Cardiac muscle cell (in vitro differentiated cells and primary cell): Measurements from ENCODE around the gene RBBP6. TPM values are rescaled to one million over a fixed set of nuclear protein-coding genes. Genes with fewer than 3 reads are reported as not detected.

Source experiments
- DNase-seq, 2 donors: peaks; one replicate each; pipeline versions ENCODE4 v3.0.0 to v3.0.0-alpha.2; 2010 to 2017; ENCODE audit warnings: low read depth in 1 of 2, low spot score in 1 of 2
- H3K27ac ChIP-seq: fragments of 200-600 bp; sonication (generic); 2 replicates; pipeline ENCODE4 v1.5.1; 2016
- H3K27me3 ChIP-seq: fragments of 200-600 bp; sonication (generic); 2 replicates; pipeline ENCODE4 v1.6.0; 2016; ENCODE audit warnings: control low read depth
- H3K36me3 ChIP-seq: fragments of 200-600 bp; sonication (generic); 2 replicates; pipeline ENCODE4 v1.5.1; 2016; ENCODE audit warnings: control low read depth
- H3K4me1 ChIP-seq: fragments of 200-600 bp; sonication (generic); 2 replicates; pipeline ENCODE4 v1.8.1; 2017; ENCODE audit warnings: low read depth, mild to moderate bottlenecking, mixed run types
- H3K4me3 ChIP-seq: fragments of 200-600 bp; sonication (generic); 2 replicates; pipeline ENCODE4 v1.5.1; 2016; ENCODE audit warnings: mild to moderate bottlenecking
- H3K9me3 ChIP-seq: fragments of 200-600 bp; sonication (generic); 2 replicates; pipeline ENCODE4 v1.5.1; 2017; ENCODE audit warnings: low read depth, mild to moderate bottlenecking, control low read depth
- polyA plus RNA-seq: library from polyadenylated mRNA; unstranded; fragments of >200 nt; fragmentation: Nextera tagmentation; extraction: Ambion mirVana; gene quantifications from 2 replicates; pipeline ENCODE4 v1.2.1, GENCODE V29; 2016
- total RNA-seq: library from RNA; depleted of rRNA; stranded (reverse); fragments of >200 nt; gene quantifications from 2 replicates; pipeline ENCODE4 v1.2.3, GENCODE V29; 2016
- TF ChIP-seq, protein P1 (sequence below): IDR thresholded peaks from 2 replicates; pipeline ENCODE4 v1.5.1; 2012; ENCODE audit warnings: low read depth, mild to moderate bottlenecking, low read length

Gene RBBP6
- total and polyA plus RNA-seq, 2 experiments from 2014 or later: 82.5 to 145 TPM

DNA sequence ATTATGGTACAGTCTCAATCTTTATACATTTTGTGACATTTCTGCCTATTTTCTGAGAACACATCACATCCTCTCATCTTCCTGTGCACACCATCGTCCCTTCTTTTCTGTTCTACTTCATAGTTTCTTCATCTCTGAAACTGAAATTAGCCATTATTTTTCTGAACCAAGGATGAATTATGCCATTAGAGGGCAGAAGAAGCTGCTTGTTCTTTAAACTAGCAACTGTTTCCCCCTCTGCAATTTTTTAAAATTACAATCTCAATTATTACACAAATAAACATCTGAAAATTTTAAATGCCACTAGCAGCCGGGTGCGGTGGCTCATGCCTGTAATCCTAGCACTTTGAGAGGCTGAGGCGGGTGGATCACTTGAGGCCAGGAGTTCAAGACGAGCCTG is 41.3 kb downstream of the RBBP6 start:
- Histone ChIP-seq H3K27me3 (no peaks in the 10 kb centered on the region), H3K27ac (no peak overlapping the region), H3K4me3 (no peak overlapping the region), H3K4me1 (peaks cover 4% of the 10 kb centered on the region), H3K36me3 (no peaks in the 10 kb centered on the region), H3K9me3 (no peaks in the 10 kb centered on the region)
- TF ChIP-seq, protein P1, sequence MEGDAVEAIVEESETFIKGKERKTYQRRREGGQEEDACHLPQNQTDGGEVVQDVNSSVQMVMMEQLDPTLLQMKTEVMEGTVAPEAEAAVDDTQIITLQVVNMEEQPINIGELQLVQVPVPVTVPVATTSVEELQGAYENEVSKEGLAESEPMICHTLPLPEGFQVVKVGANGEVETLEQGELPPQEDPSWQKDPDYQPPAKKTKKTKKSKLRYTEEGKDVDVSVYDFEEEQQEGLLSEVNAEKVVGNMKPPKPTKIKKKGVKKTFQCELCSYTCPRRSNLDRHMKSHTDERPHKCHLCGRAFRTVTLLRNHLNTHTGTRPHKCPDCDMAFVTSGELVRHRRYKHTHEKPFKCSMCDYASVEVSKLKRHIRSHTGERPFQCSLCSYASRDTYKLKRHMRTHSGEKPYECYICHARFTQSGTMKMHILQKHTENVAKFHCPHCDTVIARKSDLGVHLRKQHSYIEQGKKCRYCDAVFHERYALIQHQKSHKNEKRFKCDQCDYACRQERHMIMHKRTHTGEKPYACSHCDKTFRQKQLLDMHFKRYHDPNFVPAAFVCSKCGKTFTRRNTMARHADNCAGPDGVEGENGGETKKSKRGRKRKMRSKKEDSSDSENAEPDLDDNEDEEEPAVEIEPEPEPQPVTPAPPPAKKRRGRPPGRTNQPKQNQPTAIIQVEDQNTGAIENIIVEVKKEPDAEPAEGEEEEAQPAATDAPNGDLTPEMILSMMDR: peak; percentile 54
- DNase-seq: peak in 1 of 2 donors; percentile 55

DNA sequence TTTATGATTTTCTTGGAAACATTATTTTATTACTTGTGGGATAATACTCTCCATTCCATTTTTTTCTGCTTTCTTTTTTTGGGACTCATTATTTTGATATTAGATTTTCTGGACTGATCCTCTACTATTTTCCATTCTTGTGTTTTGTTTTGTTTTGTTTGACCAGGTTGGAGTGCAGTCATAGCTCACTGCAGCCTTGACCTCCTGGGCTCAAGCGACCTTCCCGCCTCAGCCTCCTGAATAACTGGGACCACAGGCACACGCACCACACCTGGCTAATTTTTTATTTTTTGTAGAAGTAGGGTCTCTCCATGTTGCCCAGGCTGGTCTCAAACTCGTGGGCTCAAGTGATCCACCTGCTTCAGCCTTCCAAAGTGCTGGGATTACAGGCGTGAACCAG is 44.1 kb downstream of the RBBP6 start:
- DNase-seq: no peak
- Histone ChIP-seq H3K4me1 (peaks cover 4% of the 10 kb centered on the region), H3K36me3 (no peaks in the 10 kb centered on the region)

DNA sequence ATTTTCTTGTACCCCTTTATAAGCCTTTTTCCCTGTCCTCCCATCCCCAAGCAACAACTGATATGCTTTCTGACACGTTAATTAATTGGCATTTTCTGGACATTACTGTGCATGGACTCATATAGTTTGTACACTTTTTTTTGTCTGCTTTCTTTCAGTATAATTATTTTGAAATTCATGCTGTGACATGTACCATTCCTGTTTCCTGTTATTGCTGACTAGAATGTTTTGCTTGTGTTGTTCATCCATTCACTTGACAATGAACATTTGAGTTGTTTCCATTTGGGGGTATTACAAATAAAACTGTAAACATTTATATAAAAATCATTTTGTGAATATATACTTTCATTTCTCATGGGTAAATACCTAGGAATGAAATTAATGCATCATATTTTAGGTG is 50.6 kb downstream of the RBBP6 start:
- no peak for DNase-seq
- H3K27me3 ChIP-seq: no peaks in the 10 kb centered on the region
- no peaks in the 10 kb centered on the region for H3K4me1 ChIP-seq
- TF ChIP-seq, protein P1: no peak
- no peak overlapping the region for H3K27ac ChIP-seq
- no peaks in the 10 kb centered on the region for H3K9me3 ChIP-seq
- H3K4me3 ChIP-seq: no peak overlapping the region
- H3K36me3 ChIP-seq: no peaks in the 10 kb centered on the region

More for the DNA sequence above, 44.1 kb downstream of the RBBP6 start:
- Histone ChIP-seq H3K27ac (no peak overlapping the region), H3K27me3 (no peaks in the 10 kb centered on the region), H3K9me3 (no peaks in the 10 kb centered on the region), H3K4me3 (no peak overlapping the region)
- TF ChIP-seq, protein P1: no peak

GRCh38 chr16:24598777-24599437 is 59.5 kb downstream of the RBBP6 start:
- H3K4me3 ChIP-seq: no peak overlapping the region
- no peak for DNase-seq

DNA sequence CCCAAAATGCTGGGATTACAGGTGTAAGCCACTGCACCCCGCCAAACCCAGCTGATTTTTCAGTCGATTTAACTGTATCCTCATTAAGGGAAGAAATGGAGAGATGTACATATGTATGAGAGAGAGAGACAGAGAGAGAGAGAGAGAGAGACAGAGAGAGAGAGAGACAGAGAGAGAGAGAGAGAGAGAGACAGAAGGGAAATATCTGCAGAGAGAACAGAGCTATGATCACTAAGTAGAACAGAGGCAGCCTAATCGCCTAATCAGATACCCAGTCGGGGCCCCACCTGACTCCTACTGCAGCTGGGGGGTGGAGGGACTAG is 70.0 kb downstream of the RBBP6 start:
- no peaks in the 10 kb centered on the region for H3K9me3 ChIP-seq
- H3K27ac ChIP-seq: no peak overlapping the region
- H3K27me3 ChIP-seq: peaks cover 37% of the 10 kb centered on the region
- H3K36me3 ChIP-seq: no peaks in the 10 kb centered on the region
- no peak for DNase-seq
- TF ChIP-seq, protein P1: no peak
- peaks cover 5% of the 10 kb centered on the region for H3K4me1 ChIP-seq
- H3K4me3 ChIP-seq: peak overlapping the region; percentile 28

More at GRCh38 chr16:24598777-24599437, 59.5 kb downstream of the RBBP6 start:
- no peak overlapping the region for H3K27ac ChIP-seq
- H3K36me3 ChIP-seq: no peaks in the 10 kb centered on the region
- H3K27me3 ChIP-seq: no peaks in the 10 kb centered on the region
- no peaks in the 10 kb centered on the region for H3K9me3 ChIP-seq
- TF ChIP-seq, protein P1: no peak
- H3K4me1 ChIP-seq: no peaks in the 10 kb centered on the region
